IMR-90 (cell line): ENCODE data around the gene ZNF217. TPM values are rescaled to one million over a fixed set of nuclear protein-coding genes. Genes with fewer than 3 reads are reported as not detected.

ENCODE experiments used
- ATAC-seq: fragments of 200-7000 bp; cut with Tn5 transposase; 2 replicates; pipeline ENCODE4 v1.9.1; 2020; ENCODE audit warnings: low read depth, mild to moderate bottlenecking, moderate library complexity
- BruUV-seq: library from RNA; stranded (reverse); fragments of 400-500 nt; replicated peaks from 2 replicates; lab custom pipeline; 2021; lab: Mats Ljungman, UMichigan
- CTCF ChIA-PET: fragments of 300-600 bp; formaldehyde crosslinking; extraction: SDS; loops from one replicate; lab custom pipeline; 2021; ENCODE audit warnings: antibody characterized with exemption; lab: Yijun Ruan, JAX
- POLR2A ChIA-PET: fragments of 300-600 bp; sonication (Branson Sonifier 250); formaldehyde crosslinking; loops from one replicate; lab custom pipeline; 2022; ENCODE audit warnings: antibody characterized with exemption; ENCODE audit not compliant: unreplicated experiment; lab: Charles Lee
- DNase-seq: peaks from one replicate; pipeline ENCODE4 v3.0.0; 2013
- H2AFZ ChIP-seq: replicated peaks from 2 replicates; pipeline ENCODE3; 2013; ENCODE audit warnings: low read length, mild to moderate bottlenecking; ENCODE audit not compliant: poor library complexity
- H2AK5ac ChIP-seq: 2 replicates; pipeline ENCODE4 v1.6.1; 2013; ENCODE audit warnings: low read depth, low read length, inconsistent platforms
- H2AK9ac ChIP-seq: replicated peaks from 2 replicates; pipeline ENCODE3; 2013; ENCODE audit warnings: mild to moderate bottlenecking, low read depth, low read length, moderate library complexity; ENCODE audit not compliant: poor library complexity
- H2BK120ac ChIP-seq: 2 replicates; pipeline ENCODE4 v1.6.1; 2013; ENCODE audit warnings: low read depth, low read length, inconsistent platforms
- H2BK15ac ChIP-seq: 3 replicates; pipeline ENCODE4 v1.6.1; 2013; ENCODE audit warnings: low read depth, low read length, inconsistent platforms
- H2BK20ac ChIP-seq: 2 replicates; pipeline ENCODE4 v1.6.1; 2013; ENCODE audit warnings: low read depth, mild to moderate bottlenecking, inconsistent platforms, low read length, moderate library complexity
- H2BK5ac ChIP-seq: 2 replicates; pipeline ENCODE4 v1.6.1; 2013; ENCODE audit warnings: mild to moderate bottlenecking, low read depth, low read length, inconsistent platforms; ENCODE audit not compliant: poor library complexity, severe bottlenecking
- H3K14ac ChIP-seq: replicated peaks from 2 replicates; pipeline ENCODE4 v1.6.1; 2013; ENCODE audit warnings: low read depth, low read length, inconsistent platforms
- H3K18ac ChIP-seq: 2 replicates; pipeline ENCODE4 v1.6.1; 2013; ENCODE audit warnings: low read depth, low read length, control low read depth
- H3K23ac ChIP-seq: 2 replicates; pipeline ENCODE4 v1.6.1; 2013; ENCODE audit warnings: low read depth, low read length, inconsistent platforms
- H3K27ac ChIP-seq: 2 replicates; pipeline ENCODE4 v1.5.1; 2013; ENCODE audit warnings: mild to moderate bottlenecking, control low read depth, low read length; ENCODE audit not compliant: insufficient read depth
- H3K27me3 ChIP-seq: 2 replicates; pipeline ENCODE4 v1.6.1; 2013; ENCODE audit warnings: low read length; ENCODE audit not compliant: control insufficient read depth, insufficient read depth
- H3K36me3 ChIP-seq: 2 replicates; pipeline ENCODE4 v1.6.1; 2013; ENCODE audit warnings: low read length, mixed read lengths; ENCODE audit not compliant: control insufficient read depth, insufficient read depth
- H3K4ac ChIP-seq: 2 replicates; pipeline ENCODE4 v1.6.1; 2013; ENCODE audit warnings: low read depth, low read length, inconsistent platforms
- H3K4me1 ChIP-seq: 2 replicates; pipeline ENCODE4 v1.6.1; 2013; ENCODE audit warnings: low read length, mixed read lengths; ENCODE audit not compliant: control insufficient read depth, insufficient read depth
- H3K4me2 ChIP-seq: 2 replicates; pipeline ENCODE4 v1.6.1; 2013; ENCODE audit warnings: low read depth, mild to moderate bottlenecking, control low read depth, low read length, moderate library complexity
- H3K4me3 ChIP-seq: 2 replicates; pipeline ENCODE4 v1.5.1; 2013; ENCODE audit warnings: low read depth, mild to moderate bottlenecking, control low read depth, low read length, moderate library complexity; ENCODE audit not compliant: insufficient read depth
- H3K56ac ChIP-seq: 2 replicates; pipeline ENCODE4 v1.6.1; 2013; ENCODE audit warnings: low read length, inconsistent platforms; ENCODE audit not compliant: insufficient read depth; ENCODE audit errors: extremely low read depth
- H3K79me1 ChIP-seq, 2 experiments: 2 replicates each; pipeline ENCODE4 v1.6.1; 2013; ENCODE audit warnings: low read length in 2 of 2, inconsistent platforms in 1 of 2, low read depth in 1 of 2
- H3K9ac ChIP-seq: 2 replicates; pipeline ENCODE4 v1.6.1; 2013; ENCODE audit warnings: low read depth, low read length, control low read depth
- H3K9me1 ChIP-seq: 2 replicates; pipeline ENCODE4 v1.6.1; 2013; ENCODE audit warnings: low read length, inconsistent platforms; ENCODE audit not compliant: insufficient read depth
- H3K9me3 ChIP-seq: 2 replicates; pipeline ENCODE4 v1.6.1; 2013; ENCODE audit warnings: low read length; ENCODE audit not compliant: control insufficient read depth, insufficient read depth
- H4K20me1 ChIP-seq: 2 replicates; pipeline ENCODE4 v1.6.1; 2013; ENCODE audit warnings: low read length, inconsistent platforms; ENCODE audit not compliant: insufficient read depth
- H4K5ac ChIP-seq: 2 replicates; pipeline ENCODE4 v1.6.1; 2013; ENCODE audit warnings: mild to moderate bottlenecking, low read depth, low read length, control low read depth
- H4K8ac ChIP-seq, 2 experiments: 2 replicates each; pipeline ENCODE4 v1.6.1; 2013; ENCODE audit warnings: low read depth in 2 of 2, low read length in 2 of 2, control low read depth in 1 of 2, inconsistent platforms in 1 of 2
- H4K91ac ChIP-seq: 2 replicates; pipeline ENCODE4 v1.6.1; 2013; ENCODE audit warnings: low read depth, low read length, inconsistent platforms; ENCODE audit not compliant: insufficient read depth
- CEBPB ChIP-seq: IDR thresholded peaks from 2 replicates; pipeline ENCODE4 v1.6.1; 2012; ENCODE audit warnings: low read depth, low read length, improper control_type of control experiment
- CHD1 ChIP-seq: IDR thresholded peaks from 2 replicates; pipeline ENCODE4 v1.6.1; 2012; ENCODE audit warnings: low read depth, low read length, improper control_type of control experiment
- ELK1 ChIP-seq: fragments of 150-350 bp; IDR thresholded peaks from 2 replicates; pipeline ENCODE4 v1.6.1; 2016; ENCODE audit warnings: low read depth, mild to moderate bottlenecking, low read length, moderate library complexity, borderline replicate concordance
- FOS ChIP-seq: fragments of 150-350 bp; IDR thresholded peaks from 2 replicates; pipeline ENCODE4 v1.6.1; 2016; ENCODE audit warnings: low read depth, low read length
- MAFK ChIP-seq: IDR thresholded peaks from 2 replicates; pipeline ENCODE4 v1.6.1; 2012; ENCODE audit warnings: low read depth, low read length, improper control_type of control experiment
- MAZ ChIP-seq: IDR thresholded peaks from 2 replicates; pipeline ENCODE4 v1.6.1; 2012; ENCODE audit warnings: low read depth, mild to moderate bottlenecking, low read length, improper control_type of control experiment, moderate library complexity, borderline replicate concordance
- MXI1 ChIP-seq: IDR thresholded peaks from 2 replicates; pipeline ENCODE4 v1.6.1; 2012; ENCODE audit warnings: low read depth, mild to moderate bottlenecking, low read length, moderate library complexity, borderline replicate concordance
- NFE2L2 ChIP-seq: fragments of 150-350 bp; IDR thresholded peaks from 2 replicates; pipeline ENCODE4 v1.6.1; 2016; ENCODE audit warnings: low read depth, mild to moderate bottlenecking, low read length
- POLR2A ChIP-seq: IDR thresholded peaks from 2 replicates; pipeline ENCODE4 v1.6.1; 2012; ENCODE audit warnings: mild to moderate bottlenecking, low read depth, low read length
- RAD21 ChIP-seq: IDR thresholded peaks from 2 replicates; pipeline ENCODE4 v1.6.1; 2012; ENCODE audit warnings: low read length, improper control_type of control experiment
- RCOR1 ChIP-seq: IDR thresholded peaks from 2 replicates; pipeline ENCODE4 v1.6.1; 2012; ENCODE audit warnings: mild to moderate bottlenecking, low read length, improper control_type of control experiment; ENCODE audit not compliant: insufficient replicate concordance
- RFX5 ChIP-seq: IDR thresholded peaks from 2 replicates; pipeline ENCODE4 v1.8.0; 2012; ENCODE audit warnings: low read depth, mild to moderate bottlenecking, low read length, moderate library complexity
- SMC3 ChIP-seq: fragments of 150-350 bp; IDR thresholded peaks from 2 replicates; pipeline ENCODE4 v1.6.1; 2016; ENCODE audit warnings: low read depth, mild to moderate bottlenecking, antibody characterized with exemption, low read length, moderate library complexity
- USF2 ChIP-seq: fragments of 150-350 bp; IDR thresholded peaks from 2 replicates; pipeline ENCODE4 v1.6.1; 2017; ENCODE audit warnings: mild to moderate bottlenecking, antibody characterized with exemption, low read length, low read depth
- WGBS, 2 experiments: methylation state at CpG; one replicate each; pipeline versions ENCODE4 v1.1.5 to v1.1.7; 2013; ENCODE audit warnings: missing lambda C conversion rate in 2 of 2; ENCODE audit not compliant: insufficient read length in 1 of 2; ENCODE audit errors: extremely low coverage in 2 of 2; 5-methylcytosine and 5-hydroxymethylcytosine counted together
- dilution Hi-C: fragments of 300-500 bp; cut with HindIII; formaldehyde crosslinking; loops from one replicate; pipeline ENCODE4 v1.14.3; 2018; ENCODE audit warnings: low sequenced_read_pairs; ENCODE audit not compliant: unreplicated experiment
- in situ Hi-C: fragments of 300-500 bp; cut with MboI; formaldehyde crosslinking; loops from 3 replicates; pipeline ENCODE4 v1.14.3; 2019; ENCODE audit warnings: low sequenced_read_pairs, inconsistent platforms, mixed read lengths
- intact Hi-C: fragments of 100-400 bp; cut with micrococcal nuclease; formaldehyde crosslinking; loops from 2 replicates; pipeline ENCODE4 v1.10.0; 2022
- polyA plus RNA-seq, 3 experiments: library from polyadenylated mRNA; depleted of rRNA; stranded (reverse); fragments of >200 nt; gene quantifications; 2 replicates each; pipeline ENCODE4 v1.2.3, GENCODE V29; 2012; ENCODE audit warnings: low replicate concordance in 1 of 3
- total RNA-seq: library from RNA; depleted of rRNA; stranded (reverse); fragments of >200 nt; gene quantifications from 2 replicates; pipeline ENCODE4 v1.2.3, GENCODE V29; 2012

The ZNF217 gene
- total and polyA plus RNA-seq, 2 of the 4 experiments (the other 2 are of a cell fraction): 9.1 to 27.8 TPM

GRCh38 chr20:53594068-53595017 is 704 bp upstream of the ZNF217 start:
- WGBS, 2 experiments: no CpG with 5 or more reads among the region's 110 CpGs
- no peaks in the 10 kb centered on the region for H3K27me3 ChIP-seq
- TF ChIP-seq ELK1: no peak
- TF ChIP-seq NFE2L2: no peak
- TF ChIP-seq CHD1: no peak
- TF ChIP-seq SMC3: no peak
- no peak for TF ChIP-seq MAFK
- no peak for TF ChIP-seq RCOR1
- TF ChIP-seq USF2: peak; percentile 84
- TF ChIP-seq RAD21: 0 out of 2 replicates have a peak, but pooled peaks have one; percentile 20
- no peak for TF ChIP-seq CEBPB
- TF ChIP-seq MAZ: peak; percentile 77; the same call in 1 of the 2 replicates
- no peak for TF ChIP-seq RFX5
- TF ChIP-seq POLR2A: 0 out of 2 replicates have a peak, but pooled peaks have one; percentile 30
- TF ChIP-seq MXI1: no peak
- no peak for TF ChIP-seq FOS

More at GRCh38 chr20:53594068-53595017, 704 bp upstream of the ZNF217 start:
- Histone ChIP-seq H4K91ac (peak overlapping the region; percentile 83), H2AFZ (peak overlapping the region; percentile 75), H3K79me1 (no peaks in the 10 kb centered on the region), H2AK9ac (peak overlapping the region; percentile 92), H3K23ac (peak overlapping the region; percentile 92; the same call in 1 of the 2 replicates), H4K5ac (peak overlapping the region; percentile 93), H3K36me3 (no peaks in the 10 kb centered on the region), H3K27ac (peak overlapping the region; percentile 97), H3K4me3 (peak overlapping the region; percentile 97), H3K9ac (peak overlapping the region; percentile 91), H2BK20ac (peak overlapping the region; percentile 55; the same call in 1 of the 2 replicates), H2BK15ac (no peak overlapping the region), H2AK5ac (no peak overlapping the region), H4K20me1 (no peaks in the 10 kb centered on the region), H3K56ac (peak overlapping the region; percentile 93), H3K9me1 (no peaks in the 10 kb centered on the region), H3K4me2 (peak overlapping the region; percentile 97), H4K8ac (peak overlapping the region; percentile 61 to 92), H3K14ac (peak overlapping the region; percentile 82), H3K9me3 (no peaks in the 10 kb centered on the region), H3K18ac (peak overlapping the region; percentile 98), H3K4ac (peak overlapping the region; percentile 91), H2BK5ac (peak overlapping the region; percentile 93), H3K4me1 (peaks cover 5% of the 10 kb centered on the region), H2BK120ac (peak overlapping the region; percentile 81)
- dilution Hi-C loops (no loop called here), in situ Hi-C loops (no loop called here), intact Hi-C loops (loop anchor here (1.0 to 5.0 kb wide), 4 partner anchors 16 to 235 kb away; no protein-coding TSS in a partner anchor)
- no TSS peak for BruUV-seq
- DNase-seq (peak; percentile 90), ATAC-seq (peak; percentile 83)
- POLR2A ChIA-PET: interaction anchor here (0.7 kb wide), 3 partner anchors 29 to 226 kb away, joined by 3 to 15 read pairs (median 4); no protein-coding TSS in a partner anchor
- CTCF ChIA-PET: interaction anchor here (0.6 to 1.1 kb wide), 2 partner anchors 11 to 234 kb away, joined by 3 read pairs; no protein-coding TSS in a partner anchor
